Large intestine (tissue), 3 donors: Measurements from ENCODE around the gene SLC35E3. TPM values are rescaled to one million over a fixed set of nuclear protein-coding genes. Genes with fewer than 3 reads are reported as not detected.

ENCODE experiments used
- DNase-seq, 2 donors: peaks; one replicate each; pipeline versions ENCODE4 v3.0.0 to v3.0.0-alpha.2; 2013
- H3K27ac ChIP-seq: one replicate; pipeline ENCODE4 v1.5.1; 2013; ENCODE audit warnings: low read length
- H3K27me3 ChIP-seq: 2 replicates; pipeline ENCODE4 v1.6.1; 2013; ENCODE audit warnings: low read length; ENCODE audit not compliant: control insufficient read depth, insufficient read depth
- H3K36me3 ChIP-seq: 2 replicates; pipeline ENCODE4 v1.6.1; 2013; ENCODE audit warnings: low read length; ENCODE audit not compliant: control insufficient read depth, insufficient read depth
- H3K4me1 ChIP-seq: one replicate; pipeline ENCODE4 v1.6.1; 2013; ENCODE audit warnings: low read length; ENCODE audit not compliant: control insufficient read depth, insufficient read depth
- H3K4me3 ChIP-seq: one replicate; pipeline ENCODE4 v1.5.1; 2013; ENCODE audit warnings: low read length
- H3K9me3 ChIP-seq: one replicate; pipeline ENCODE4 v1.6.1; 2013; ENCODE audit warnings: mild to moderate bottlenecking, low read depth, low read length, moderate library complexity; ENCODE audit not compliant: control insufficient read depth
- WGBS: methylation state at CpG from one replicate; pipeline ENCODE4 v1.1.5; 2013; ENCODE audit warnings: low lambda C conversion rate; ENCODE audit not compliant: insufficient coverage; 5-methylcytosine and 5-hydroxymethylcytosine counted together
- polyA plus RNA-seq: library from polyadenylated mRNA; unstranded; fragments of 120-200 nt; gene quantifications from one replicate; pipeline ENCODE4 v1.2.1, GENCODE V29; 2013

The SLC35E3 gene
- polyA plus RNA-seq, 1 donor = 8.3 TPM

DNA sequence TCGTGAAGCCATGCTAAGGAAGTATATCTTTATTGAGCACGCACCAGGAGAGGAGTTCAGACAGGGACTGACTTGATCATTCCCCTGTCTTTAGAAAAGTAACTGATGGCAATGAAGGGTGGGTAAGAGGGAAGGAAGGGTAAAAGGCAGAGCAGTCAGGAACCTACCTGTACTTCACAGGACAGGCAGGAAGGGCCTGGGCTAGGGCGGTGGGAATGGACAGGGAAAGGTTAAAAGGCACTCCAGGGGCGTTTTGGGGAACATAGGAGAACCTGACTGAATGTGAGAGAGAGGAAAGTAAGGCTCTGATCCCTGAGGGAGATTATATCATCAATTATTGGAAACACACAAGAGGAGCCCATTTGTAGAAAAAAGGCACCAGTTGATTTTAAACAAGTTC, 3.9 kb downstream of the SLC35E3 start:
- Histone ChIP-seq H3K27ac (no peak overlapping the region), H3K4me1 (peaks cover 8% of the 10 kb centered on the region), H3K4me3 (no peak overlapping the region), H3K27me3 (no peaks in the 10 kb centered on the region), H3K9me3 (no peaks in the 10 kb centered on the region), H3K36me3 (peaks cover 19% of the 10 kb centered on the region)
- no CpG with 5 or more reads among the region's 4 CpGs for WGBS
- no peak for DNase-seq

DNA sequence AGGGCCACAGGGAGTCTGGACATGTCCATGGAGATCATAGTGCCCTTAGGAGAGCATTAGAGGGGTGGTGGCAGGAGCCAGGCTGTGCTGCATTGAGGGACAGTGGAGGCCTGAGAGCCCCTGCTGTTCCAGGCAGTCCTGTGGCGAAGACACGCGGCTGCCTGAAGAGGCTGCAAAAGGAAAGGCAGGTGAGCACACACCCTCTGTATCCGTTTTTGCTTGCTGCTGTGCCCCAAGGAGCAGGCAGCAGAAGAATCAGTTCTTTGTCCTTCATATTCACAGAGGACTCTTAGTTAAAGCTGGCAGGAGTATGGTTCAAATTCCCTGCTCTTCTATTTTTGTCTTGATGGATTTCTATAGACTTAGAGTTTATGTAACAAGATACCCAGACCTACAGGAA, 4.5 kb downstream of the SLC35E3 start:
- Histone ChIP-seq H3K27ac (no peak overlapping the region), H3K9me3 (no peaks in the 10 kb centered on the region), H3K4me3 (no peak overlapping the region), H3K27me3 (no peaks in the 10 kb centered on the region), H3K36me3 (peaks cover 23% of the 10 kb centered on the region), H3K4me1 (peaks cover 8% of the 10 kb centered on the region)
- DNase-seq = no peak
- WGBS = no CpG with 5 or more reads among the region's 4 CpGs

DNA sequence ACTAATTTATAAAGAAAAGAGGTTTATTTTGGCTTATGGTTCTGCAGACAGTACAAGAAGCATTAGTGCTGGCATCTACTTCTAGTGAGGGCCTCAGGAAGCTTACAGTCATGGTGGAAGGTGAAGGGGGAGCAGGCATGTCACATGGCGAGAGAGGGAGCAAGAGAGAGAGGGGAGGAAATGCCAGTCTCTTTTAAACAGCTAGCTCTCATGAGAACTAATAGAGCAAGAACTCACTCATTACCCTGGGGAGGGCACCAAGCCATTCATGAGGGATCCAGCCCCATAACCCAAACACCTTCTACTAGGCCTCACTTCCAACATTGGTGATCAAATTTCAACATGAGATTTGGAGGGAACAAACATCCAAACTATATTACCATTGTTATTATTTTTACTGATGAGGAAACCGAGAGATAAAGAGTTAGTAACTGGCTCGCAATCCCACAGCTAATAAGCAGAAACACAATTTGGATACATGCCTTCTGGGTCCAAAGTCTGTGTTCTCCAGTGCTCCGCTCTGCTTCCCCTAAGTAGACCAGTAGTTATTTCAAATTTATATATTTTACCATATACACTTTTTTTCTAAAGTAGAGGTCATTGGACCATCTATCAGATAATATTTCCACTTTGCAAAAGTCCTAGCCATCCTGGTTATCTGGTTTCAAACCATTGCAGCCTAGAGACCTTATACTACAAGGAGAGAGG, 9.7 kb downstream of the SLC35E3 start:
- no CpG with 5 or more reads among the region's 4 CpGs for WGBS
- no peak for DNase-seq
- no peaks in the 10 kb centered on the region for H3K9me3 ChIP-seq
- H3K27me3 ChIP-seq = no peaks in the 10 kb centered on the region
- H3K4me3 ChIP-seq = no peak overlapping the region
- H3K4me1 ChIP-seq = no peaks in the 10 kb centered on the region
- H3K27ac ChIP-seq = no peak overlapping the region
- peaks cover 33% of the 10 kb centered on the region for H3K36me3 ChIP-seq

DNA sequence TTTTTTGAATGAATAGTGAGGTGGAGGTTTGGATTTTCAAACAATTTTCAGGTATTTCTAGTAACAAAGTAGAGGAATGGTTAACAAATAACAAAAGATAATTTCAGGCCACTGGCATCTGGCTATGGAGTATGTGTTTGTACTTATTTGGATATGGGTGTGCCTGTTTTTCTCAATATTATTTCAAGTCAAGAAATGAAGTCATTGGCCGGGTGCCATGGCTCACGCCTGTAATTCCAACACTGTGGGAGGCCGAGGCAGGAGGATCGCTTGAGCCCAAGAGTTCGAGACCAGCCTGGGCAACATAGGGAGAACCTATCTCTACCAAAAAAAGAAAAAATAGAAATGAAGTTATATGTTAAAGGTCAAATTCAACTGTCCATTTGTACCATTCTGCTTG, 13.9 kb downstream of the SLC35E3 start:
- Histone ChIP-seq H3K27ac (no peak overlapping the region), H3K9me3 (no peaks in the 10 kb centered on the region), H3K36me3 (peaks cover 26% of the 10 kb centered on the region), H3K27me3 (no peaks in the 10 kb centered on the region), H3K4me3 (no peak overlapping the region), H3K4me1 (no peaks in the 10 kb centered on the region)
- no CpG with 5 or more reads among the region's 5 CpGs for WGBS
- no peak for DNase-seq

DNA sequence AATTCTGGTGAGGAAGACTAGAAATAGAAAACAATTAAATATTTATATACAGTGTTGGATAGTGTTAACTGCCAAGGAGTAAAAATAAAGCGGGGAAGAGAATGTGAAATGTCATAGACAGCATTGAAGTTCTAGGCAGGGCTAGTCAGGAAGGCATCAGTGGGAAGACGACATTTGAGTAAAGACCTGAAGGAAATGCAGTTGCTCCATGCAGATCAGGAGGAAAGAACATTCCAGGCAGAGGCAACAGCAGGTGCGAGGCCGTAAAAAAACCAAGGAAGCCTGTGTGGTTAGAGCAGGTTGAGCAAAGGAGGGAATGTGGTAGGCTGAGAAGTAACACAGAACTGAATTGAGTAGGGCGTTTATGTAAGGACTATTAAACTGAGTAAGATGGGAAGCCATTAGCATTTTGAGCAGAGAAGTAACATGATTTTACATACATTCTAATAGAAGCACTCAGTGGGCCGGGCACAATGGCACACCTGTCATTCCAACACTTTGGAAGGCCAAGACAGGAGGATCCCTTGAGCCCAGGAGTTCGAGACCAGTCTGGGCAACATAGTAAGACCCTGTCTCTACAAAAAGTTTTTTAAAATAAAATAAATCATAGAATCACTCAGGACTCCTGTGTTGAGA, 14.9 kb downstream of the SLC35E3 start:
- no peak overlapping the region for H3K27ac ChIP-seq
- no peaks in the 10 kb centered on the region for H3K27me3 ChIP-seq
- peaks cover 18% of the 10 kb centered on the region for H3K36me3 ChIP-seq
- no peak overlapping the region for H3K4me3 ChIP-seq
- 100% methylated on average over 5 of the region's 7 CpGs for WGBS
- no peak for DNase-seq
- no peaks in the 10 kb centered on the region for H3K9me3 ChIP-seq
- no peaks in the 10 kb centered on the region for H3K4me1 ChIP-seq

DNA sequence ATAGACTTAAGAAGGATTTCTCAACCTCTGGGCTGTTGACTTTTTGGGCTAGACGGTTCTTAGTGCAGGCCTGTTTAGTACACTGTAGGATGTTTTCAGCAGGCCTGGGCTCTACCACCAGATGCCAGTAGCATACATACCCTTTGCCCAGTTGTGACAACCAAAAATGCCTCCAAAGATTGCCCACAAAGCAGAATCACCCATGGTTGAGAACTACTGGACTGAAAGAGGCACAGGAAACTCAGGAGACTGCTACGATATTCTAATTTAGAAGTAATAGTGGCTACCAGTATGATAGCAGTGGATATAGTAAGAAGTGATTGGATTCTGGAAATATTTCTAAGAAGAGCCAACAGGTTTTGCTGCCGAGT, 15.5 kb downstream of the SLC35E3 start:
- Histone ChIP-seq H3K27ac (no peak overlapping the region), H3K4me1 (no peaks in the 10 kb centered on the region), H3K36me3 (peaks cover 16% of the 10 kb centered on the region), H3K9me3 (no peaks in the 10 kb centered on the region), H3K4me3 (no peak overlapping the region), H3K27me3 (no peaks in the 10 kb centered on the region)
- no peak for DNase-seq
- 100% methylated on average over 2 of the region's 3 CpGs for whole genome bisulfite sequencing

DNA sequence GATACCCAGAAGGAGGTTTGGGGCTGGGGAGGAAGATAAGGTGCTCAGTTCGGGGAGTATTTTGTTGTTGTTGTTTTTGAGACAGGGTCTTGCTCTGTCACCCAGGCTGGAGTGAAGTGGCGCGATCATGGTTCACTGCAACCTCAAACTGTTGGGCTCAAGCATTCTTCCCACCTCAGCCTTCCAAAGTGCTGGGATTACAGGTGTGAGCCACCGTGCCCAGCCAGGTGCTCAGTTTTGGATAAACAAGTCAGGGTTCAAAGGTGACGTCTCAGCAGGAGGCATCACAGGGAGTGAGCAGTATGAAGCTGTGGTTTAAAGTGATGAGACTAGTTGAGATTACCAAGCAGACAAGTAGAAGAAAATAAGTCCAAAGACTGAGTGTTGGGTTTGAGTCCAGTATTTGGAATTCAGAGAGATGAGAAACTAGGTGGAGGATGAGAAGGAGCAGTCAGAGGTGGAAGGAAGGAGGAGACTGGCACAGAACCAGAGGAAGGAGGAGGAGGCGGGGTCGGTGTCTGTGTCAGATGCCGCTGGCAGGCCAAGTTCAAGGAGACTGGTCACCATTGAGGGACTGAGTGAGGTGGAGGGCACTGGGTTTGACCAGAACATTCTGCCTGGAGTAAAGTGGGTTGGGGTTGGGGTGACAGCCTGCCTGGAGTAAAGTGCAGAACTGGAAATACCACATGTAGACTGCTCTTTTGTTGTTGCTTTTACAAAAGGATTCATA, 16.1 kb downstream of the SLC35E3 start:
- WGBS = 87% methylated on average over 3 of the region's 8 CpGs
- peaks cover 19% of the 10 kb centered on the region for H3K36me3 ChIP-seq
- no peak overlapping the region for H3K27ac ChIP-seq
- no peak for DNase-seq
- H3K9me3 ChIP-seq = no peaks in the 10 kb centered on the region
- no peaks in the 10 kb centered on the region for H3K4me1 ChIP-seq
- no peaks in the 10 kb centered on the region for H3K27me3 ChIP-seq
- H3K4me3 ChIP-seq = no peak overlapping the region

DNA sequence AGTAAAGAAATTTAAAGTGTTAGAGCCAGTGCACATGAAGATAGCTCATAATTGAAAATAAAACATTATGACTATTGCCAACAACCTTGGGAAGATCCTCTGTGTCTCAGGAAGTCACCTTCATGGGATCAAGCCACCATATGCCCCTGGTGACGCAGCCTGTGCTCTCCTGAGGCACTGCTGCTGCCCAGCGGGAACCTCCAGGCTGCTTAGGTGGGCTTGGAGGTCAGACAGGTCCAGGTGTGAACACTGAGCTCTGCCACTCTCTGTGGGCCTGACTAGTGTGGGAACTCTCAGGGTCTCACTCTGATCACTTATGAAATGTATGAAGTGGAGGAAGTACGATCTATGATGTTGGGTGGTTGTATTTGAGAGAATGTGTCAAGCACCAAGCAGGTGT, 16.7 kb downstream of the SLC35E3 start:
- no peaks in the 10 kb centered on the region for H3K4me1 ChIP-seq
- no peak overlapping the region for H3K27ac ChIP-seq
- no peaks in the 10 kb centered on the region for H3K9me3 ChIP-seq
- DNase-seq = no peak
- H3K27me3 ChIP-seq = no peaks in the 10 kb centered on the region
- H3K36me3 ChIP-seq = peaks cover 19% of the 10 kb centered on the region
- no peak overlapping the region for H3K4me3 ChIP-seq
- WGBS = 80% methylated on average over 1 of the region's 3 CpGs

DNA sequence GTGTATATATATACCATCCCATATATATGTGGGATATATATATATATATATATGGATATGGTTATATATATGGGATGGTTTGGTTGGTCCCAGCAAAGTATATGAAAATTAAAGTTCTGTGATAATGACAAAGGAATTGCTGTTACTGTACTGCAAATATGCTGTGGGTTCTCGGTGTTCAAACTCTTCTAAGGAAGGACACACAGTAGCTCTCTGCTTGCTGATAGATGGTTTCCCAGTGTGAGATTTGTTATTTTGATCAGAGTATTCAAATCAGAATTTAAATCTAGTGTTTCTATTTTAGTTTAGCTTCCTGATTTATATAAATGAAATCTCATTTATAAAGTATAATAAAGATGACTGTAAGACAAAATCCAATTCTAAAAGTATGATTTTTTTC, 19.7 kb downstream of the SLC35E3 start:
- Histone ChIP-seq H3K9me3 (no peaks in the 10 kb centered on the region), H3K27ac (no peak overlapping the region), H3K4me1 (no peaks in the 10 kb centered on the region), H3K4me3 (no peak overlapping the region), H3K27me3 (no peaks in the 10 kb centered on the region), H3K36me3 (peaks cover 15% of the 10 kb centered on the region)
- no CpG with 5 or more reads among the region's 1 CpG for WGBS
- DNase-seq = no peak

DNA sequence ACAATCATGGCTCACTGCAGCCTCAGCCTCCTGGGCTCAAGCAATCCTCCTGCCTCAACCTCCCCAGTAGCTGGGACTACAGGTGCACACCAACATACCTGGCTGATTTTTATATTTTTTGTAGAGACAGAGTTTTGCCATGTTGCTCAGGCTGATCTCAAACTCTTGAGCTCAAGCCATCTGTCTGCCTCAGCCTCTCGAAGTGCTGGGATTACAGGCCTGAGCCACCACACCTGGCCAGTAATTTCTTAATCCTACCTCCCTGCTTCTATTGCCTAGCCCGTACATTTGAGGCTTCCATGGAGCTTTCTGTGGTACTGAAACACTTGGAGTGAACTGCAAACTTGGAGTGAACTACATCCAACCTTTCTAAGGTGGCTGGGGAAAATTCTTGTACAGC, 20.7 kb downstream of the SLC35E3 start:
- no peaks in the 10 kb centered on the region for H3K4me1 ChIP-seq
- no peaks in the 10 kb centered on the region for H3K9me3 ChIP-seq
- peaks cover 13% of the 10 kb centered on the region for H3K36me3 ChIP-seq
- H3K27ac ChIP-seq = no peak overlapping the region
- no peak for DNase-seq
- no peaks in the 10 kb centered on the region for H3K27me3 ChIP-seq
- 100% methylated on average over 1 of the region's 2 CpGs for WGBS
- H3K4me3 ChIP-seq = no peak overlapping the region
